ENCODE measurements around the gene ZNF346.

Gene ZNF346

DNA sequence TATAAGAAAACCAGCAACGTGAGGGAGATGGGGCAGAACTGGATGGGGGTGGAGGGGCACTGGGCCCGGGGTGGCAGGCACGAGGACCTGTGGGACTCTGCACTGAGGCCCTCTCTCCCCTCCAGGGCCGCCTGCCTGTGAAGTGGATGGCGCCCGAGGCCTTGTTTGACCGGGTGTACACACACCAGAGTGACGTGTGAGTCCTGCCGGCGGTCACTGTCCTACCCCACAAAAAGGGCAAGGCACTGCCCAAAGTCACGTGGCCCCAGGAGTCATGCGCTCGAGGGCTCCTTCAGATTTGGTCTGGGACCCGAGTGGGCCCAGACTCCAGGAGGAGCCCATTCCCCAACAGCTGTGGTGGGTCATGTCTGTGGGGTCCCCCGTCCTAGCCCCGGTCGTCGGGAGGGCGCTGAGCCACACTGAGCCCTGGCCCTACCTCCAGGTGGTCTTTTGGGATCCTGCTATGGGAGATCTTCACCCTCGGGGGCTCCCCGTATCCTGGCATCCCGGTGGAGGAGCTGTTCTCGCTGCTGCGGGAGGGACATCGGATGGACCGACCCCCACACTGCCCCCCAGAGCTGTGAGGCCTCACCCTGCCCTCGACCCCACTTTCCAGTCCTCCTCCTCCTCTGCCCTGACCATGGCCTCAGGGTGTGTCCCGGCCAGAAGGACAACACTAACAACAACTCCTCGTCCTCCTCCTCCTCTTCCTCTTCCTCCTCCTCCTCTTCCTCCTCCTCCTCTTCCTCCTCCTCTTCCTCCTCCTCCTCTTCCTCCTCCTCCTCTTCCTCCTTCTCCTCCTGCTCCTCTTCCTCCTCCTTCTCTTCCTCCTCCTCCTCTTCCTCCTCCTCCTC lies 73.9 kb downstream of the ZNF346 start:
- DNase-seq, result no peak

DNA sequence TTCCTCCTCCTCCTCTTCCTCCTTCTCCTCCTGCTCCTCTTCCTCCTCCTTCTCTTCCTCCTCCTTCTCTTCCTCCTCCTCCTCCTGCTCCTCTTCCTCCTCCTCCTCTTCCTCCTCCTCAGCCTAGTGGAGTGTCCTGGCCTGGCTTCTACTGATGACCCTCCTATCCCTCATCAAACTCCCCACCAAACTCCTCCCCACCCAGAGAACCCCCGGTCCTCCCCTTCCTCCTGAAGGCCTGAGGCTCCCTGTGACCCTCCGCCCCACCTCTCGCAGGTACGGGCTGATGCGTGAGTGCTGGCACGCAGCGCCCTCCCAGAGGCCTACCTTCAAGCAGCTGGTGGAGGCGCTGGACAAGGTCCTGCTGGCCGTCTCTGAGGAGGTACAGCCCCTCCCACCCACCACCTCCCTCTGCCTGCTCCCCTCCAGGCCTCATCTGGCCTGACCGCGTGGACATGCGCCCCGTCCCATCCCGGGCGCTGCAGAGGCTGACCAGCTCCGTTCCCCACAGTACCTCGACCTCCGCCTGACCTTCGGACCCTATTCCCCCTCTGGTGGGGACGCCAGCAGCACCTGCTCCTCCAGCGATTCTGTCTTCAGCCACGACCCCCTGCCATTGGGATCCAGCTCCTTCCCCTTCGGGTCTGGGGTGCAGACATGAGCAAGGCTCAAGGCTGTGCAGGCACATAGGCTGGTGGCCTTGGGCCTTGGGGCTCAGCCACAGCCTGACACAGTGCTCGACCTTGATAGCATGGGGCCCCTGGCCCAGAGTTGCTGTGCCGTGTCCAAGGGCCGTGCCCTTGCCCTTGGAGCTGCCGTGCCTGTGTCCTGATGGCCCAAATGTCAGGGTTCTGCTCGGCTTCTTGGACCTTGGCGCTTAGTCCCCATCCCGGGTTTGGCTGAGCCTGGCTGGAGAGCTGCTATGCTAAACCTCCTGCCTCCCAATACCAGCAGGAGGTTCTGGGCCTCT lies 74.8 kb downstream of the ZNF346 start:
- no peak for DNase-seq

DNA sequence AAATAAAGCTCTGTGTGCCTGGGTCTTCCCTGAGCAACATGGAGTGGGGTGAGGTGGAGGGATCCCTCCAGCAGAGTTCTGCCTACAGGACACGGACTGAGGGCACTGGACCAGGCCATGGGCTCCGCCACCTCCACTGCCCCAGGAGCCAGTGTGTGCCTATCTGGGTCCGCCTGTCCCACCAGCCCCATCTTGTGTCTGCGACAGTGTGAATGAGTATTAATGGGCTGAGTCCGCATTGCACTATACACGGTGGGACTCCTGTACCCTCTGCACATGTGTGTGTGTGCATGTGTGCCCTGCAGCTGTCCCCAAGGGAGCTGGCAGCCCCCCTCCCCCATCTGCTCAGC lies 75.6 kb downstream of the ZNF346 start:
- DNase-seq, result no peak

DNA sequence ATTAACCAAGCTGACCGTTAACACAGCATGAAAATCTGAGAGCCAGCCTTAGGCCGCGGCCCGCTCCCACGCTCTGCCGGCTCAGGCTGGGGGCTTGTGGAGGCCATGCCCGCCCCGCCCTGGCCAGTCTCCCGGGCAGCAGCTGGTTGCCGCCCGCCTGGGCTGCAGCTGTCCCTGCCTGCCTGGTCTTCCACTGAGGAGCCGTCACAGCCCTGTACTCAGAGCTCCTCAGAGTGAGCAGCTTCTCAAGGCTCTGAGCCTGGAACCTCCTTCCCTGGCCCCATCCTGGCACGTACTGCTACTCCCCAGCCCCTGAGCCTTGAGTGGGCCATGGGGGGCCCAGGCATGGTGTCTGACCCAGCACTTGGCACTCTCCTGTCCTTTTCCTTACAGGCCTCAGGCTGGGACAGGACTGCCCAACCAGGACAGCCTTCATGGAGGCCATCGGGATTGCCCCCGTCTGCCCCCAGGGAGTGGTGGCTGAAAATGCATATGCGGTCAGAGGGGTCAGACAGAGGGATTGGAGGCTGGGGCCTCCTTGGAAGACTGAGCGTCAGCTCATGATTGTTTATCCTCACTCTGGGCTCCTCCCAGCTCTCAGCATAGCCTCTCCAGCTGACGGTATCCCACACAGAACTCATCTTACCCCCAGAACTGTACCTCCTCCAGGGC lies 76.1 kb downstream of the ZNF346 start:
- no peak for DNase-seq

- DNase-seq, result no peak
Measured at GRCh38 chr5:177099422-177100093, 77.1 kb downstream of the ZNF346 start.

GRCh38 chr5:177100714-177101121 lies 78.2 kb downstream of the ZNF346 start:
- DNase-seq, result peak; percentile 14

- no peak for DNase-seq
Measured at GRCh38 chr5:177103523-177104253, 81.2 kb downstream of the ZNF346 start.

DNA sequence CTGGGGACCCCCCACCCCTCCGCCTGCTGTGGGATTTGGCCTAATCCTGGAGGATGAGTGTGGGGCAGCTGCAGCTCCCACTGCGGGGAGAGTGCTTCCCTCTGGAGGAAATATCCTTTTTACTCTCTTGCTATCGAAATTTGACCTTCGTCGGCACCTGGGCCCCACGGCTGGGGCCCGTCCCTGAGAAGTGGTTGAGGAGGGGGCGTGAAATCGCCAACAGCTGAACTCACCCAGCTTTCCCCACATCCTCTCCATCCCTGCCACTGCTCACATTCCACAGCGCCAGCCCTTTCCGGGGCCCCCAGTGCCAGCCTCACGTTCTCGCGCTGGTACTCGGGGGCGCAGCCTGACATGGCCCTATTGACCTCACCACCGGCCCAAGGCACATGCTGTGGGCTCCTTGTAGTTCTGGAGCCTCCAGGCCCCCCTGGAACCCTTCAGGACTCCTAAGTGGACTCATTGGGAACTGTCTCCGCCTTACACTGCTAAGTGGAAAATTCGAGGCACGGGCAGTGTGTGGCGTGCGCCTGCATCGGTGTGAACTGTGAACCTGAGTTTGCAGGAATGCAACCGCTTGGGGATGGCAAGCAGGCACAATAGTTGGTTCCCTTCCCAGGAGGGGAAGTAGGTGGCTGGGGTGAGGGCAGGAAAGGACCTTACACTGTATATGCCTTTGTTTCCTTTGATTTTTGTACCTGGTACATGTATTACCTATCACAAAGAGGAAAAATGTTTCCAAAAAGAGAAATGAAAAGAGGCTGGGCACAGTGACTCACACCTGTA lies 83.4 kb downstream of the ZNF346 start:
- DNase-seq, result no peak

DNA sequence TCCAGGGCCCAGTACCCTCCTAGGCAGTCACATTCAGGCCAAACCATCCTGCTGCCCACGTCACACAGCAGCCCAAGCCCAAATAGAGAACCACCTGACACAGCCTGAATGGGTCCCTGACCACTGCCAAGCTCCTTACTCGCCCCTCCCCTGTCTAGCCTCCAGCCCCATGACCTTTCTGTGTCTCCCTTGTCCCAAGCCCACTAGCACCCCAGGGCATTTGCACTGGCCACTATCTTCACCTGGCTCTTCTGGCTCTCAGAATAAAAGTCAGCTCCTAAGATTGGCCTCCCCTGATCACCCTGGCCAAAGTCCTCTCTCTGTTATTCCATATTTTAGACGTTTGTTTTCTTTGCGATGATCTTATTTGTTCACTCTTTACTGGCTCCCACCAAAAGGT lies 84.7 kb downstream of the ZNF346 start:
- DNase-seq, result no peak

GRCh38 chr5:177109810-177110209 lies 87.3 kb downstream of the ZNF346 start:
- DNase-seq, result no peak

GRCh38 chr5:177111720-177112394 lies 89.4 kb downstream of the ZNF346 start:
- DNase-seq, result peak; percentile 32

GRCh38 chr5:177112589-177113220 lies 90.2 kb downstream of the ZNF346 start:
- DNase-seq, result no peak

DNA sequence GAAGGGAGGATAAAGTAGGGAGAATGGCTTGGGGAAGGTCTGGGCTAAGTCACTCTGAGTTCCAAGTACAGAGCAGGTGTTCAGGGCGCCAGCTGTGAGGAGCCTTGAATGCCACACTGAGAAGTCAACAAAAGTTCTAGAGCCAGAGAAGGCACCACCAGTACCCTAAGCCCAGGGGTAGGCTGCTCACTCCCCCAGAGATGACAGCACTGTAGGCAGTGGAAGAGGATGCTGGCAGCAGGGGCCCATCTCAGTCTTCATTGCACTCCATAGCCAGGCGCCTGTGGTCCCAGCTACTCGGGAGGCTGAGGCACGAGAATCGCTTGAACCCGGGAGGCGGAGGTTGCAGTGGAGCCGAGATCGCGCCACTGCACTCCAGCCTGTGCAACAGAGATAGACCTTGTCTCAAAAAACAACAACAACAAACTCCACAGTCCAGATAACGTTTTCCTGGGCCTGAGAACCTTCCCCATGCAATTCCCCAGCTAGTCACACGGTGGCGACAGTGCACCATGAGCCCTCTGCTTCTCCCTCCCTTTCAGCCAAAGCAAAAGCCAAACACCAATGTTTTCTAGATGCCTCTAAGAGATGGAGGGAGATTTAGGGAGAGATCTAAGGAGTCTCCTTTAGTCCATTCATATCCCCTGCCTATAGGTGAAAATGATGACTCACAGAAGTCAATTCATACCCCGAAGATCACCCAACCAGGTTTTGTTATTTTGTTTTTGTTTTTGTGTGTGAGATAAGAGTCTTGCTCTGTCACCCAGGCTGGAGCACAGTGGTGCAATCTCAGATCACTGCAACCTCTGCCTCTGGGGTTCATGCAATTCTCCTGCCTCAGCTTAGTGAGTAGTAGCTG lies 91.3 kb downstream of the ZNF346 start:
- peak; percentile 68 for DNase-seq

- peak; percentile 85 for DNase-seq
Measured at GRCh38 chr5:177116631-177117373, 94.3 kb downstream of the ZNF346 start.

GRCh38 chr5:177117441-177118045 lies 95.0 kb downstream of the ZNF346 start:
- no peak for DNase-seq

- no peak for DNase-seq
Measured at GRCh38 chr5:177122566-177122965, 100.1 kb downstream of the ZNF346 start.

- no peak for DNase-seq
Measured at GRCh38 chr5:177123789-177124485, 101.4 kb downstream of the ZNF346 start.

All from fibroblast of upper back skin (primary cell).